Stimulated activated CD4-positive, alpha-beta T cell treated with anti-CD3 and anti-CD28 coated beads, Interleukin-1b, Interleukin-23, amount 100 ng/mL, for 4 hours (primary cell): ENCODE results near the gene POLE.
A peak's percentile ranks its signal among the peaks of the same experiment; 100 is the strongest.

Experiments used
- DNase-seq, 2 donors: peaks; one replicate each; pipeline ENCODE4 v3.0.0-alpha.2; 2020; ENCODE audit warnings: low read depth in 2 of 2

POLE gene, protein sequence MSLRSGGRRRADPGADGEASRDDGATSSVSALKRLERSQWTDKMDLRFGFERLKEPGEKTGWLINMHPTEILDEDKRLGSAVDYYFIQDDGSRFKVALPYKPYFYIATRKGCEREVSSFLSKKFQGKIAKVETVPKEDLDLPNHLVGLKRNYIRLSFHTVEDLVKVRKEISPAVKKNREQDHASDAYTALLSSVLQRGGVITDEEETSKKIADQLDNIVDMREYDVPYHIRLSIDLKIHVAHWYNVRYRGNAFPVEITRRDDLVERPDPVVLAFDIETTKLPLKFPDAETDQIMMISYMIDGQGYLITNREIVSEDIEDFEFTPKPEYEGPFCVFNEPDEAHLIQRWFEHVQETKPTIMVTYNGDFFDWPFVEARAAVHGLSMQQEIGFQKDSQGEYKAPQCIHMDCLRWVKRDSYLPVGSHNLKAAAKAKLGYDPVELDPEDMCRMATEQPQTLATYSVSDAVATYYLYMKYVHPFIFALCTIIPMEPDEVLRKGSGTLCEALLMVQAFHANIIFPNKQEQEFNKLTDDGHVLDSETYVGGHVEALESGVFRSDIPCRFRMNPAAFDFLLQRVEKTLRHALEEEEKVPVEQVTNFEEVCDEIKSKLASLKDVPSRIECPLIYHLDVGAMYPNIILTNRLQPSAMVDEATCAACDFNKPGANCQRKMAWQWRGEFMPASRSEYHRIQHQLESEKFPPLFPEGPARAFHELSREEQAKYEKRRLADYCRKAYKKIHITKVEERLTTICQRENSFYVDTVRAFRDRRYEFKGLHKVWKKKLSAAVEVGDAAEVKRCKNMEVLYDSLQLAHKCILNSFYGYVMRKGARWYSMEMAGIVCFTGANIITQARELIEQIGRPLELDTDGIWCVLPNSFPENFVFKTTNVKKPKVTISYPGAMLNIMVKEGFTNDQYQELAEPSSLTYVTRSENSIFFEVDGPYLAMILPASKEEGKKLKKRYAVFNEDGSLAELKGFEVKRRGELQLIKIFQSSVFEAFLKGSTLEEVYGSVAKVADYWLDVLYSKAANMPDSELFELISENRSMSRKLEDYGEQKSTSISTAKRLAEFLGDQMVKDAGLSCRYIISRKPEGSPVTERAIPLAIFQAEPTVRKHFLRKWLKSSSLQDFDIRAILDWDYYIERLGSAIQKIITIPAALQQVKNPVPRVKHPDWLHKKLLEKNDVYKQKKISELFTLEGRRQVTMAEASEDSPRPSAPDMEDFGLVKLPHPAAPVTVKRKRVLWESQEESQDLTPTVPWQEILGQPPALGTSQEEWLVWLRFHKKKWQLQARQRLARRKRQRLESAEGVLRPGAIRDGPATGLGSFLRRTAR (N-terminal part only)

DNA sequence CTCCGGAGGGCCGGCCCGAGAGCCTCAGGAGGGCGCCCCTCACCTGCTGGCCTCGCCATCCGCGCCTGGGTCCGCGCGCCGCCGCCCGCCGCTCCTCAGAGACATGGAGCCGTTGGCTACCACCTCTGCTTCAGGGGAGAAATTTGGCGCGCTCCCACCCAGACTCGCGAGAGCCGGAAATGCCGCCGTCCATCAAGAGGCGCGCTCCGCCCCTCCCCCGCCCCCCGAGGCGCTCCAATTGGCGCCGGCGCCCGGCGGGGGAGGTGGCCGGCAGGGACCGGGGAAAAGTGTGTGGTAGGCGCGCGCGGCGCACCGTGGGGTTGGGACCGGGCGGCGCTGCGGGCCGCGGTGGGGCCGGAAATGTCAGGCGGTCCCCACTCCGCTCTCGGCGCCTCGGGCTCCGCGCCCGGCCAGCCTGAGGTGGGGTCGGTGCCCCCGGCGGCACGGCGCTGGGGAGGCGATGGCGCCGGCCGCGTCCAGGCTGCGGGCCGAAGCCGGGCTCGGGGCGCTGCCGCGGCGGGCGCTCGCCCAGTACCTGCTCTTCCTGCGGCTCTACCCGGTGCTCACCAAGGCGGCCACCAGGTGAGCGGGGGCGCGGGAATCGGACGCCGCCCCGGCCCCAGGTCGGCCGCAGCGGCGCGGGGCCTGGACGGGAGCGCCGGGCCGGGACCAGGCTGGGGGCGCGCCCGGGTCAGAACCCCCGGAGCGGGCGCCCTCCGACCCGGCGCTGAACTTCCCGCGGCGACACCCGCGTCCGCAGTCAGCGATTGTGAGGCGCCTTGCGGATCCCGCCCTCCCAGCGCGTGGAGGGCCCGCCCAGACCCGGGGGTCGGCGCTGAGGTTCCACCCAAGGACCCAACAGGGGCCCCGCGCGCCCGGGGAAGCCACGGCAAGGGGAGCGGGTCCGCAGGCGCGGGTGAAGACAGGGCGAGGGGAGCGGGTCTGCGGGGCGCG, at the start of gene POLE, which contains the start of gene PXMP2:
Gene POLE, minus strand, starts transcription at position 132 of the 954 bp plus-strand sequence. Its CDS starts 27 bp downstream, at position 105.
Gene PXMP2, plus strand, starts transcription at position 377 of the 954 bp plus-strand sequence. Its CDS starts 84 bp downstream, at position 461.
- peak; percentile 88 to 97 for DNase-seq

DNA sequence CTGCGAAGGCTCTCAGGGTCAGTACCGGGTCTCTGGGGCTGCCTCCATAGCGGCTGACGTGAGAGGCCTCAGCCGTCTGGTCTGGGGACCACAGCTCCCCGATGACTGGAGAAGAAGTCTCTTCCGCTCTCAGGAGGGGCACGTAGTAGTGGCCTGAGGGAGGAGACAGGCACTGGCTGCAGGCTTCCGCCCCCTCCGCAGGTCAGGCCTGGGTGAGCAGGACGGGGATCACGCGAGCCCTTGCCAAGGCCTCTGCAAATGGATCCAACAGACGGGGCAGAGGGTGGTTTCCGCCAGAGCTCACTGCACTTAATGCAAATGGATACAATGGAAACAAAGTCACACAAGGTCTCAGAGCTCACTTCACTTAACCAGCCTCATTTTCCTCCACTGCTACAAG, 49.8 kb upstream of the POLE start:
- DNase-seq = no peak

DNA sequence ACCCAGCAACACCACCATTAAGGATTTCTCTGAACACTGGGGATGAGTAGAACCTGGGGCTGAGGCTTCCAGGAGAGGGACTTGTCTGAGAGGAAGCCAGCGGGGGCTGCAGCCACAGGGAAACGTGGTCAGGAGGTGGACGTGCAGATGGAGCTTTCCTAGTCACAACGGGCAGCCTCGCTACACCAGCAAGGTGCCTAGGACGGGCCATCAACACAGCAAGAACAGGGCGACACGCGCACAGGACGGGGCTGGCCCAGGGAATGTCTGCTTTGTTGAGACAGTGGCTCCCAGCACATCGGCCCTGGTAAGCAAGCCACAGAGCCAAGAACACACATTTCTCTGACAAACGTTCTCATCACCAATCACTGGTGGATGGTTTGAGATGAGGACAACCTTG, 49.2 kb upstream of the POLE start:
- DNase-seq = no peak

DNA sequence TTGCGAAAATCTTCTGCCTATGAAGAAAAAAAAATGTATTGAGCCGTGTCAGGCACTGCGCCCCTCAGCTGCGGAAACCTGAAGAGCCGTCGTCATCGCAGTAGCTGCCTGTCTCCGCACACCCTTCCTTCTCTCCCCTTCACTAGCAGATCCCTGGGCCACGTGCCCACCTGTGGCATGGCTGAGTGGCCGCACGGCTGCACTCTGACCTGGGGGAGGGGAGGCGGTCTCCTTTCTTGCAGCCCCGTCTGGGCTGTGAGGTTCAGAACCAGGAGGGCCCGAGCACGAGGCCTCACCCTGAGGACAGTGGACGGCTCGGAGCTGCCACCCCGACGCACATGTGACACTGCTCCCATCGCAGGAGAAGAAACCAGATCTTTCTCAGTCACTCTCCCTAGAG, 48.4 kb upstream of the POLE start:
- DNase-seq = no peak

DNA sequence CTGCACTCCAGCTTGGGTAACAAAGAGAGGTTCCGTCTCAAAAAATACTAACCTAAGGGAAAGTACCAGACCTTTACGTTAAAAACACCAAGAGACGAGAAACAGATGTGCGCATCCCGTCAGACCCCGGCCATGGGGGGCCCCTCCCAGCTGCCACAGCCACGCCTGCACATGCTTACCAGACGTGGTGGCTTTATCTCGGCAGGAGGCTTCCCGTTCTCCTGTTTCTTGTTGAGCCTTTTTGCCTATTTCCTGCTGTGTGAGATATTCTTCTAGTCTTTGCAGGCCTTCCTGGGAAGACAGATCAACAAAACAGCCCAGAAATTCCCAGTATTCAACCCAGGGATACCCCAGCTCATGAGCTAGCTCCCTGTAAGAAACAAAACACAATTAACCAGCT, 47.1 kb upstream of the POLE start:
- DNase-seq = no peak

DNA sequence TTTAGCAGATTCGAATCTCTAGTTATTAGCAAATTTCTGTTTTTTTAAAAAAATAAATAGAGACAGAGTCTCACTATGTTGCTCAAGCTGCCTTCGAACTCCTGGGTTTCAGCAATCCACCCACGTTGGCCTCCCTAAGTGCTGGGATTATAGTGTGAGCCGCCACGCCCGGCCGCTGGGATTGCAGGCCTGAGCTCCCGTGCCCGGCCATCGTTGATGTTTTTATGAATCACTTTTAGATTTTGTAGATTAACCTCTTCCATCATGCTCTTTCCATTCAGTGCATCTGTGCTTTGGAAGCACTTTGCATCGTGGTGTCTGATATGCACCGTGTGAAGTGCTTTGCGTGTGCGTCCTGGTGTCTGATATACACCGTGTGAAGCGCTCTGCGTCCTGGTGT, 44.4 kb upstream of the POLE start:
- DNase-seq = no peak

DNA sequence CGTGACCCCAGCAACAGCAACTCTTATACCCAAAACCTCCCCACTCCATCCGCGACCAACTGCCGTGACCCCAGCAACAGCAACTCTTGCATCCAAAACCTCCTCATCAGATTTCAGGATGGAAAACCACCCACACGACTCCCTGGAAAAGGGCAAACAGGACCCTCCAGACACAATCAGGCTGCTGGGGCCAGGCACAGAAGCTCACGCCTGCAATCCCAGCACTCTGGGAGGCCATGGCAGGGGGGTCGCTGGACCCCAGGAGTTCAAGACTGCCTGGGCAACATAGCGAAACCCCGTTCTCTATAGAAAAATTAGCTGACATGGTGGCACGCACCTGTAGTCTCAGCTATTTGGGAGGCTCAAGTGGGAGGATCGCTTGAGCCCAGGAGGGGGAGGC, 43.2 kb upstream of the POLE start:
- DNase-seq = no peak

DNA sequence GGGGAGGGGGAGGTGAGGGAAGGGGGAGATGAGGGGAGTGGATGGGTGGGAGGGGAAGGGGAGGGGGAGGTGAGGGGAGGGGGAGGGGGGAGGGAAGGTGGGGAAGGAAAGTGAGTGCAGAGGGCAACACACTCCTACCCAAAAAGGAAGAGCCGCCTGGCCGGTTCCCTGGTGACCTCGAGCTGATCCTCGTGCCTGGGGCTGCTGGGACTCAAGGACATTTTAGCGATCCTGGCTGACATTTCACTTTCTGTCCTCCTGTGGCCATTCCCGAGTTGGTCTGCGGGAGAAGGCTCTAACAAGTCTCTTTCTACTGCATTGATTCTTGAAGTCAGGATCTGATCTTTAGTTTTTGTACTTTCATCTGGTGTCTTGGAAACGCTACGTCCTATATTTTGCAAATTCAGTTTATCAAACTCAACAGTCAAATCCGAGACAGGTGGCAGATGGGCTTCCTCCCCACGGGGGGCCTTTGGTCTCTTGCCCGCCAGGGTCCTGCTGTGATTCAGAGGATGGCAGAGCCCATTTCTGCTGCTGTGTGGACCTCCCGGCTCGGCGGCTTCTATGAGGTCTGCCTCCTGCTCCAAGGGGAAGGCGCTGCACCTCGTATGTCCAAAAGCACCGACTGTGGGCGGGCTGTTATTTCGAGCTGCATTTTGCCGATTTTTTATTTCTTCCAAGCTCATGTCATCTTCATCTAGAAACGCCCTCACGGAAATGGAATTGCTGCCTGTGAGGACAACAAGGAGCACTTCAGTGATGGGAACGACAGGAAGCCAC, 42.6 kb upstream of the POLE start:
- DNase-seq = no peak

DNA sequence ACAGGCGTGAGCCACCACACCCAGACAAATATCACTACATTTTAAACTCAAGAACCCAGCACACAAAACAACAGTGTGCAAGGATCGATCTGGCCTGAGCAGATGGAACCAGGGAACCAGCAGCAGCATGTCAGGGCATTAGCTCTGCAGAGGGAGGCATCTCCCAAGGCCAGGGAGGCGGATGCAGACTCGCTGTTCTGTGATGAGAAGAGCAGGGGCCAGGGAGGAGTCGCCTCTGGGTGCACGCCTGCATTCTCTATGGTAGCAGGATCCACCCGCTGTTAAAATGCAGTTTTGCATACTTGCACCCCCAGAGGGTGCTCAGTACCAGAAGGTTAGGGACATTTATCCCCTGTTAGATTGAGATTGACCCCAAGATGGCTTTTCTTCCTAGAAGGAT, 41.4 kb upstream of the POLE start:
- DNase-seq = no peak

DNA sequence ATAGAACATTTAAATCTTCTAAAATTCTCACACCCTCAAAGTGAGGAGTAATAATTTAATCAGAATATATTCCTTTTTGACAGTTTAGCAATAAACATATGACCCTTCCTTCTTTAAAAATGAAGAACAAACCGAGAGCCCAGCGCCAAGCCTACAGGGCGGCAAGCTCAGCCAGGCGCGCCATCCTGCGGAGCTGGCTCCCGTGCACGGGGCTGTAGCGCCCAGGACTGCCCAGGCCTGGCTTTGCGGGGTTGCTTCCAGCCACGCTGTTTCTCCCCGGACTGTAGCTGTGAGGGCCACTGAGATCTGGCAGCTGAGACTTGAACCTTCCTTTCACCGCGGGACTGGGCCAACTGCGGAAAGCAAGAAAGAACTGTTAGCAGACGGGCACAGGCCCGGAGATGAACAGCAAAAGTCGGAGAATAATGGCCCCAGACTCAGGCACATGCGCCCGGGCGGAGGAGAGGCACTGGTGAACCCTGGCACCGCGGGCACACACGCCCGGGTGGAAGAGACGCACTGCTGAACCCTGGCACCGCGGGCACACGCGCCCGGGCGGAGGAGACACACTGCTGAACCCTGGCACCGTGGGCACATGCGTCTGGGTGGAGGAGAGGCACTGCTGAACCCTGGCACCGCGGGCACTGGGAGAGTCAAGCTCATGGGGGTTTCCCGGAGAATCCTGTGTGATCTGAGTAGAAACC, 40.1 kb upstream of the POLE start:
- no peak for DNase-seq

DNA sequence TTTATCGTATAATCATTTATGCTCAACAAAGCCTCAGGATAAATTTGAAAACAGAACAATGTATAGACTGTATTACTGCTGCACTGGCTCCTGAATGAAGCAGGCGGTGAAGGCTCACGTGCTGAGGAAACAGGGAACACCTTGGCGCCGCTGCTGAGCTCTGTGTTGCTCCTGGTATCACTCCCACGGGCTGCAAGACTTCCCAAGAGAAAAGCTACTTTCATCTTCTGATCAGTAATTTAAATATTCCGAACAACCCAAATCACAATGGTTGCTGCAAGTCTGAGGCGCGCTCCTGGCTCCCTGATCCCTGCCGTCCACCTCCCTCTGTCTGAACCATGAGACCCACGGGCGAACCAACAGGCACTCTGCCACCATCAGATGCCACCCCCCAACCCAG, 39.2 kb upstream of the POLE start:
- DNase-seq = no peak

DNA sequence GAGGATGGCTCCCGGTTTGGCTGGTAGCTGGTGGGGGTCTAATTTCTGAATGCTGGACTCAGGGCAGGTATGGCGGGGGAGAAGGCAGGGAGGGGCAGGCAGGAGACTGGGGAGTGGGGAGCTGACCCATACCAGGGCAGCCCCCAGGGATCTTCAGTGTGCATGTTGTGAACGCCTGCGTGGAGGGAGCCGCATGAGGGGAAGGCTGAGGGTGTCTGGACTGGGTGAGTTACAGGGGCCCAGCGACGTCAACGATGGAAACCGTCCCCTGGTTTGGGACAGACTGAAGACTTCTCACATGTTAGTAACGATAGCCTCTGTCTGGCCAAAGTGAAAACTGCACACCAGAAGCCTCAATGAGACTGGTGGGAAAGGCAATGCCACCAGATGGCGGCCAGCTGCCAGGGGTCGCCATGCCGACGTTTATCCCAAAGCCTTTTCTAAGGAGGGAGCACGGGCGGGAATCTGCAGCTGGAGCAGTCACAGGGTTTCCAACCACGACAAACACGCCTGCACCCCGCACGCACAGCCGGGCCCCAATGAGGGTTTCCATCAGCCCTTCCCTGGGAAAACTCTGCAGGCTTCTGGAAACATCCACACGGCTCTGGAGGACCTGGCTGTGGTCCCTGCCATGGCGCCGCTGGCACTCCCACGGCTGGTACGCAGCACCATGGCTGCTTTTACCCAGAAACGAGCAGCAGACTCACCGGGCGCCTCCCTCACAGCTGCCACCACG, 37.5 kb upstream of the POLE start:
- DNase-seq = no peak

DNA sequence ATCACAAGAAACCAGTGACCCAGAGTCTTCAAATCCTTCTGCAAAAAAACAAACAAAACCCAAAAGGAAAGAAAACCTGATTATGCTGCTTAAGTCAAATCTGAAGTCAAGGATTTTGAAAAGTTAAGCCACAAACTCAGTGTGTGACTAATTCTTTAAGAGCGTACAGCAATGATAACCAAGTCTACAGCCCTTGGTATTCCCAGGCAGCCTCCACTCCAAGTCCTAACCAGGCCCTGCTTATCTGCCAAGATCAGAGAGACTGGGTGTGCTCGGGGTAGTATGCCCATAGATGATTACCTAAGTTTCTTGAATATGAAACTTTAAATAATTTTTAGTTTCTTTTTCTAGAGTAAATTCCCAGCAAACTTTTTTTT, 36.6 kb upstream of the POLE start:
- no peak for DNase-seq

DNA sequence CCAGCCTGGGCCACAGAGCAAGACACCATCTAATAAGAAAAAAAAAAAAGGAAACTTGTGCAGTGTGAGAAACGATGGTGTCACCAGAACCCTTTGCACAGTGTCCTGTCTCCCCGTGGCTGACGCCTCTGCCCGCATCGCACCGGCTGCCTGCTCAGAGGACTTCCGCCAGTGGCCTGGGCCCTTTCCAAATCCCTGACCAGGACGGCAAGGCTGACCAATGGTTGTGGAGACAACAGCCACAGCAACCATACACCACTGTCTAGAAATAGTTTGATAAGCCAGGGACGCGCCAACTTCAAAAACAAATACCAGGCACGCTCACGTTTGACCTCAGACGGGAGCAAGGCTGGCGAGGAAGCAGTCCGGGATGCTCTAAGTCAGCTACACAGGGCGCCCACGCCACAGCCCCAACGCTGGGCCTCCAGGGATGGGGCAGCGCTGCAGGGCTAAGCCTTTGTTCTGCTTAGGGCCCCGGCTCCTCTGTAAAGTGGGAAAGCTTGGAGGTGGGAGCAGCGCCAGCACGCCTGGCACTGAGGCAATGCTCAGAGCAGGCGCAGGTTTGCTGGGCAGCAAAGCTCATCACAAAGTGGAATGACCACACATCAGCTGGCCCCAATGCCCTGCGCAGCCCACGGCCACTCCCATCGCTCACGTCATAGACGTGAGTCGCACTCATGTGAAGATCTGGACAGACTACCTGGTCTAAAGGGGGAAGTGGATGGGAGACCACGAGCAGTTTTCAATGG, 36.0 kb upstream of the POLE start:
- no peak for DNase-seq

DNA sequence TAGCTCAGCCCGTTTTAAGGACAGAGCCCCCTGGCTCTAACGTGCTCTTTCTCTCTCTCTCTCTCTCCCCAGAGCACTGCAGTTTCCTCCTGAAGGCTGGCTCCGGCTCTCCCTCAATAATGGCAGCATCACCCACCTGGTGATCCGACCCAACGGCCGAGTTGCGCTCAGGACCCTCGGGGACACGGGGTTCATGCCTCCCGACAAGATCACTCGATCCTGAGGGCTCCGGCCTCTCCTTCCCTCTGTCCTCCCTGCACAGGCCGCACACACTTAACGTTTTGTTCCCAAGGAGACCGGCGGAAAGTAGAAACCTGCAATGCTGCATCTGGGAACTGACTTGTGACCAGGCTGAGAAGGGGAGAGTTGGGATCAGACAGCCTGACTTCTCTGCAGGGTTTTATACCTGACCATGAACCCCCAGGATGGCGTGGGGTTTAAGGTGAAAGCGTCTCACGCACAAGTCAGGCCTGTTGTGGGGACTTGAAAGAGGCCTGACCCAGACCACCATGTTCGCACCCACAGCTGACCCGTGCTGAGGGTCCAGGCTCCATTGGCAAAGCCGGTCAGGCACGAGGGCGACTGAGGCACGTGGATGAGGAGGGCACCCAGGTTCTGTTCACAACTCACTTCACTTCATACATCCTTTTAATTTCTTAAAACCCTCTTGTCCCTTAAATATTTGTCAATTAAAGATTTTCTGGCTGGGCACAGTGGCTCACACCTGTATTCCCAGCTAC, 33.6 kb upstream of the POLE start:
- no peak for DNase-seq

DNA sequence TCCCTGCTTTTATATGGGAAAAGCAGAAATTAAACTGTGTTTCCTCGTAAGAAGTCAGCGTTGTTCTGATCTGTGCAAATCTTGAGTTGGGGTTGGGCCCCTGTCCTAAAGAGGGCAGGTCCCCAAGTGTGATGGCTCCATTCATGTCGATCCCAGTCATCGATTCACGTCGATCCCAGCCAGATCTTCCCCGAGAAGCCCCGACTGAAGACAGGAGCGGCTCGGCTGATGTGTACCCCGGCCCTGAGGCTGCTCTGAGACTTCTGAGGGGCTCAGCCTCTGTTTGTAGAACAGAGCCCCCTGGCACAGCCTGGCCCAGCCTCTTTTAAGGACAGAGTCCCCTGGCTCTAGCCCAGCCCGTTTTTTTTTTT, 32.8 kb upstream of the POLE start:
- DNase-seq = no peak
